HCT116 (cell line): ENCODE data around the gene RIPOR2. TPM values are rescaled to one million over a fixed set of nuclear protein-coding genes. Genes with fewer than 3 reads are reported as not detected.

Source experiments
- ATAC-seq: fragments of 200-7000 bp; cut with Tn5 transposase; 2 replicates; pipeline ENCODE4 v1.9.1; 2020; ENCODE audit warnings: mild to moderate bottlenecking, moderate library complexity
- BruUV-seq: library from RNA; stranded (reverse); fragments of 400-500 nt; replicated peaks from 2 replicates; lab custom pipeline; 2021; lab: Mats Ljungman, UMichigan
- CTCF ChIA-PET: fragments of 300-600 bp; sonication (Branson Sonifier 250); formaldehyde crosslinking; loops from one replicate; lab custom pipeline; 2021; ENCODE audit warnings: antibody characterized with exemption; lab: Charles Lee
- POLR2A ChIA-PET: fragments of 300-600, 350-600 bp; sonication (Branson Sonifier 250); formaldehyde crosslinking; loops from one replicate; lab custom pipeline; 2021; ENCODE audit warnings: antibody characterized with exemption; lab: Charles Lee
- RAD21 ChIA-PET, 2 experiments: fragments of 300-600 bp; sonication (Branson Sonifier 250); formaldehyde crosslinking; loops; one replicate each; lab custom pipeline; 2023; ENCODE audit warnings: low total read pairs in 2 of 2; ENCODE audit not compliant: uncharacterized antibody in 2 of 2, unreplicated experiment in 2 of 2, low non-redundant PET in 1 of 2; lab: Charles Lee
- DNase-seq: peaks from one replicate; pipeline ENCODE4 v3.0.0-alpha.2; 2010; ENCODE audit warnings: low read depth, low spot score
- H2AFZ ChIP-seq: fragments of 200-600 bp; shearing (Covaris generic), sonication (generic); 2 replicates; pipeline ENCODE4 v1.6.1; 2017; ENCODE audit warnings: low read depth, mixed run types, mixed read lengths, antibody characterized with exemption, low read length; ENCODE audit not compliant: poor library complexity, severe bottlenecking
- H3K27ac ChIP-seq: 2 replicates; pipeline ENCODE4 v1.5.1; 2012; ENCODE audit warnings: low read depth, low read length
- H3K27me3 ChIP-seq: fragments of 200-600 bp; sonication (generic); 2 replicates; pipeline ENCODE4 v1.6.1; 2016; ENCODE audit warnings: mixed run types, low read length, mixed read lengths; ENCODE audit not compliant: insufficient read depth
- H3K36me3 ChIP-seq, 2 experiments: fragments of 200-500 bp in 1 of 2; fragments of 200-600 bp in 1 of 2; sonication (Bioruptor generic) in 1 of 2; sonication (generic) in 1 of 2; 2 replicates each; pipeline versions ENCODE4 v1.5.1 to v1.6.1; 2014 to 2016; ENCODE audit warnings: low read length in 2 of 2, inconsistent platforms in 1 of 2, mixed read lengths in 1 of 2, mixed run types in 1 of 2; ENCODE audit not compliant: insufficient read depth in 2 of 2, control insufficient read depth in 1 of 2
- H3K4me1 ChIP-seq, 2 experiments: fragments of 200-600 bp in 1 of 2; sonication (generic) in 1 of 2; 2 replicates each; pipeline versions ENCODE4 v1.5.1 to v1.6.1; 2012 to 2017; ENCODE audit warnings: low read length in 2 of 2, inconsistent platforms in 1 of 2, mild to moderate bottlenecking in 1 of 2, mixed read lengths in 1 of 2, mixed run types in 1 of 2, moderate library complexity in 1 of 2; ENCODE audit not compliant: insufficient read depth in 2 of 2, control insufficient read depth in 1 of 2
- H3K4me2 ChIP-seq: fragments of 200-600 bp; sonication (generic); 2 replicates; pipeline ENCODE4 v1.6.1; 2017; ENCODE audit warnings: mixed run types, low read length, mixed read lengths
- H3K4me3 ChIP-seq, 2 experiments: fragments of 200-600 bp in 1 of 2; sonication (generic) in 1 of 2; replicated peaks in 1 of 2; 2 replicates each; pipeline ENCODE4 v1.5.1; 2011 to 2016; ENCODE audit warnings: low read length in 2 of 2, control low read depth in 1 of 2, low read depth in 1 of 2, mild to moderate bottlenecking in 1 of 2, mixed read lengths in 1 of 2, mixed run types in 1 of 2
- H3K79me2 ChIP-seq: fragments of 200-600 bp; sonication (generic); 2 replicates; pipeline ENCODE4 v1.6.1; 2017; ENCODE audit warnings: mild to moderate bottlenecking, mixed run types, low read length, moderate library complexity, mixed read lengths; ENCODE audit not compliant: insufficient read depth
- H3K9ac ChIP-seq: fragments of 200-600 bp; sonication (generic); 2 replicates; pipeline ENCODE4 v1.6.1; 2016; ENCODE audit warnings: low read length, mixed read lengths
- H3K9me2 ChIP-seq: fragments of 200-600 bp; sonication (generic), shearing (Covaris generic); 2 replicates; pipeline ENCODE4 v1.6.1; 2017; ENCODE audit warnings: mixed run types, mild to moderate bottlenecking, moderate library complexity; ENCODE audit not compliant: insufficient read depth
- H3K9me3 ChIP-seq, 2 experiments: fragments of 200-500 bp in 1 of 2; fragments of 200-600 bp in 1 of 2; sonication (Bioruptor generic) in 1 of 2; sonication (generic) in 1 of 2; 2 replicates each; pipeline ENCODE4 v1.6.1; 2014 to 2017; ENCODE audit warnings: low read length in 2 of 2, mixed read lengths in 2 of 2, inconsistent platforms in 1 of 2, low read depth in 1 of 2, mild to moderate bottlenecking in 1 of 2, mixed run types in 1 of 2, moderate library complexity in 1 of 2; ENCODE audit not compliant: control insufficient read depth in 1 of 2, insufficient read depth in 1 of 2
- H4K20me1 ChIP-seq: fragments of 200-600 bp; sonication (generic), shearing (Covaris generic); 2 replicates; pipeline ENCODE4 v1.6.1; 2017; ENCODE audit warnings: mixed run types, mild to moderate bottlenecking, moderate library complexity; ENCODE audit not compliant: insufficient read depth
- CBX3 ChIP-seq: IDR thresholded peaks from 2 replicates; pipeline ENCODE4 v1.6.1; 2012; ENCODE audit warnings: low read depth
- CTCF ChIP-seq, 3 experiments: fragments of 200-600 bp in 1 of 3; sonication (generic) in 1 of 3; IDR thresholded peaks in 2 of 3; conservative IDR thresholded peaks in 1 of 3; 2 replicates each; pipeline ENCODE4 v1.5.1; 2012 to 2017; ENCODE audit warnings: low read depth in 2 of 3, low read length in 2 of 3, antibody characterized with exemption in 1 of 3, borderline replicate concordance in 1 of 3, control low read depth in 1 of 3, mild to moderate bottlenecking in 1 of 3, mixed read lengths in 1 of 3, mixed run types in 1 of 3, moderate library complexity in 1 of 3; ENCODE audit not compliant: insufficient read depth in 1 of 3
- ELF1 ChIP-seq: IDR thresholded peaks from 2 replicates; pipeline ENCODE4 v1.6.1; 2012; ENCODE audit warnings: low read depth, borderline replicate concordance
- EZH2phosphoT487 ChIP-seq: fragments of 200-600 bp; IDR thresholded peaks from 2 replicates; pipeline ENCODE4 v1.6.1; 2018; ENCODE audit warnings: antibody characterized with exemption, borderline replicate concordance
- JUND ChIP-seq: IDR thresholded peaks from 2 replicates; pipeline ENCODE4 v1.6.1; 2012
- MAX ChIP-seq: IDR thresholded peaks from 2 replicates; pipeline ENCODE4 v1.6.1; 2012
- POLR2AphosphoS5 ChIP-seq: IDR thresholded peaks from 2 replicates; pipeline ENCODE4 v1.6.1; 2011; ENCODE audit warnings: mild to moderate bottlenecking, low read depth, low read length, moderate library complexity
- REST ChIP-seq: IDR thresholded peaks from 2 replicates; pipeline ENCODE4 v1.6.1; 2012; ENCODE audit warnings: low read depth
- SIN3A ChIP-seq: IDR thresholded peaks from 2 replicates; pipeline ENCODE4 v1.6.1; 2012; ENCODE audit warnings: low read depth
- SRF ChIP-seq: IDR thresholded peaks from 2 replicates; pipeline ENCODE4 v1.6.1; 2012; ENCODE audit warnings: low read depth
- TCF7L2 ChIP-seq: IDR thresholded peaks from 2 replicates; pipeline ENCODE4 v1.7.0; 2011; ENCODE audit warnings: borderline replicate concordance, inconsistent platforms; ENCODE audit not compliant: insufficient read depth, insufficient read length; ENCODE audit errors: extremely low read depth
- intact Hi-C: fragments of 100-400 bp; cut with micrococcal nuclease; formaldehyde crosslinking; loops from 2 replicates; pipeline ENCODE4 v1.10.0; 2022
- total RNA-seq: library from RNA; stranded (reverse); gene quantifications from one replicate; pipeline ENCODE4 v1.2.1, GENCODE V29; 2021; ENCODE audit not compliant: unreplicated experiment

The RIPOR2 gene
- total RNA-seq, 1 experiment from 2014 or later = 0.44 TPM

- H2AFZ ChIP-seq = no peak overlapping the region
- H3K36me3 ChIP-seq = no peaks in the 10 kb centered on the region
- POLR2A ChIA-PET = no interaction called here
- H3K9me2 ChIP-seq = no peaks in the 10 kb centered on the region
- intact Hi-C loops = no loop called here
- no peaks in the 10 kb centered on the region for H4K20me1 ChIP-seq
- no peak overlapping the region for H3K4me3 ChIP-seq
- CTCF ChIA-PET = interaction anchor here (1.8 kb wide), 1 partner anchor 11 kb away, joined by 3 read pairs; no protein-coding TSS in a partner anchor
- H3K9ac ChIP-seq = no peak overlapping the region
- TF ChIP-seq MAX (no peak), CTCF (IDR thresholded peaks at IDR 0.05 in 2 of 3, conservative IDR thresholded peaks at IDR 0.05 in 1 of 3; ENCODE audit: borderline replicate concordance in 1 of 3, insufficient read depth in 1 of 3, low read depth in 2 of 3, low read length in 2 of 3) (no peak), CBX3 (no peak), JUND (no peak), POLR2AphosphoS5 (no peak), SRF (no peak), SIN3A (no peak), ELF1 (no peak), EZH2phosphoT487 (no peak), TCF7L2 (no peak), REST (no peak)
- no peaks in the 10 kb centered on the region for H3K79me2 ChIP-seq
- no peak overlapping the region for H3K4me2 ChIP-seq
- no peaks in the 10 kb centered on the region for H3K9me3 ChIP-seq
- RAD21 ChIA-PET = no interaction called here
- H3K4me1 ChIP-seq = no peaks in the 10 kb centered on the region
- no peak for ATAC-seq
- H3K27ac ChIP-seq = no peak overlapping the region
- no peaks in the 10 kb centered on the region for H3K27me3 ChIP-seq
- no TSS peak for BruUV-seq
- DNase-seq = no peak
Measured at GRCh38 chr6:24824142-24824938, 111.4 kb downstream of the RIPOR2 start.
